ENCODE measurements around the gene BRME1.

Gene BRME1

GRCh38 chr19:13905634-13906520 is at the start of gene BRME1, which contains the start of gene CC2D1A (continued):
- 0 out of 2 replicates have a peak, but pooled peaks have one; percentile 31 for TF ChIP-seq PRDM10 (tag by site-specific recombination; IDR thresholded peaks at IDR 0.05)
- TF ChIP-seq ZNF664 (tag by site-specific recombination; IDR thresholded peaks at IDR 0.05): no peak
- TF ChIP-seq ZNF561 (tag by site-specific recombination; IDR thresholded peaks at IDR 0.05; ENCODE audit: borderline replicate concordance): peak; percentile 81; the same call in 1 of the 2 replicates
- TF ChIP-seq ZNF670 (tag by site-specific recombination; IDR thresholded peaks at IDR 0.05; ENCODE audit: low read depth): no peak
- peak; percentile 54; the same call in 1 of the 2 replicates for TF ChIP-seq ZBTB20 (tag by site-specific recombination; IDR thresholded peaks at IDR 0.05)
- TF ChIP-seq HOXA7 (CRISPR knock-in tag; IDR thresholded peaks at IDR 0.05; ENCODE audit: borderline replicate concordance): no peak
- peak; percentile 69; the same call in 1 of the 2 replicates for TF ChIP-seq ZNF24 (tag by site-specific recombination; IDR thresholded peaks at IDR 0.05)
- no peak for TF ChIP-seq ZNF366 (tag by site-specific recombination; conservative IDR thresholded peaks at IDR 0.05)
- 0 out of 2 replicates have a peak, but pooled peaks have one; percentile 26 for TF ChIP-seq GLI4 (tag by site-specific recombination; IDR thresholded peaks at IDR 0.05)
- no peak for TF ChIP-seq GLI2 (tag by site-specific recombination; IDR thresholded peaks at IDR 0.05; ENCODE audit: borderline replicate concordance, low read depth)
- TF ChIP-seq ZNF433 (tag by site-specific recombination; IDR thresholded peaks at IDR 0.05; ENCODE audit: low read depth): no peak
- TF ChIP-seq ZNF18 (tag by site-specific recombination; IDR thresholded peaks at IDR 0.05): no peak
- no peak for TF ChIP-seq ZNF302 (tag by site-specific recombination; IDR thresholded peaks at IDR 0.05; ENCODE audit: low read depth)
- TF ChIP-seq ZBTB7A (tag by site-specific recombination; IDR thresholded peaks at IDR 0.05; ENCODE audit: low read depth): 0 out of 2 replicates have a peak, but pooled peaks have one; percentile 29
- no peak for TF ChIP-seq ZNF704 (tag by site-specific recombination; IDR thresholded peaks at IDR 0.05)
- no peak for TF ChIP-seq GLIS1 (tag by site-specific recombination; IDR thresholded peaks at IDR 0.05)
- TF ChIP-seq ZNF23 (tag by site-specific recombination; IDR thresholded peaks at IDR 0.05; ENCODE audit: borderline replicate concordance): no peak
- TF ChIP-seq ZNF140 (tag by site-specific recombination; IDR thresholded peaks at IDR 0.05): no peak
- TF ChIP-seq ZNF341 (tag by site-specific recombination; IDR thresholded peaks at IDR 0.05; ENCODE audit: low read depth): peak; percentile 33; the same call in 1 of the 2 replicates
- peak; percentile 61 for TF ChIP-seq ZNF2 (tag by site-specific recombination; IDR thresholded peaks at IDR 0.05)
- peak; percentile 69 for TF ChIP-seq KLF9 (tag by site-specific recombination; IDR thresholded peaks at IDR 0.05; ENCODE audit: low read depth)
- TF ChIP-seq TSHZ1 (tag by site-specific recombination; IDR thresholded peaks at IDR 0.05; ENCODE audit: borderline replicate concordance): no peak
- no peak; the same call in 1 of the 2 replicates for TF ChIP-seq ZNF600 (tag by site-specific recombination; IDR thresholded peaks at IDR 0.05)
- peak; percentile 93 for TF ChIP-seq ZFHX2 (tag by site-specific recombination; conservative IDR thresholded peaks at IDR 0.05)
- no peak for TF ChIP-seq ZBTB44 (tag by site-specific recombination; IDR thresholded peaks at IDR 0.05)
- peak; percentile 80 for TF ChIP-seq KLF7 (tag by site-specific recombination; IDR thresholded peaks at IDR 0.05; ENCODE audit: borderline replicate concordance)
- TF ChIP-seq MYNN (tag by site-specific recombination; IDR thresholded peaks at IDR 0.05; ENCODE audit: borderline replicate concordance): no peak
- TF ChIP-seq ZNF221 (tag by site-specific recombination; IDR thresholded peaks at IDR 0.05; ENCODE audit: borderline replicate concordance): no peak

All from HEK293 (cell line).